ENCODE data around the gene TSPEAR.
"Not testable (repeated sequence)": the region's sequence is repeated elsewhere in the genome, so short reads cannot be mapped to it uniquely, and the experiment has no call there.

Gene TSPEAR

GRCh38 chr21:44556879-44557278 is 154.5 kb downstream of the TSPEAR start:
- no peaks in the 10 kb centered on the region for H3K9me3 ChIP-seq (ENCODE audit: control insufficient read depth, insufficient read depth, low read length)
- H3K4me1 ChIP-seq (ENCODE audit: insufficient read depth, low read length): peaks cover 9% of the 10 kb centered on the region
- no peak overlapping the region for H3K9ac ChIP-seq (ENCODE audit: low read depth, low read length)
- H3K36me3 ChIP-seq (ENCODE audit: insufficient read depth, low read length): no peaks in the 10 kb centered on the region

- Histone ChIP-seq H3K36me3 (ENCODE audit: insufficient read depth, low read length) (no peaks in the 10 kb centered on the region), H3K4me1 (ENCODE audit: insufficient read depth, low read length) (peaks cover 9% of the 10 kb centered on the region), H3K9me3 (ENCODE audit: control insufficient read depth, insufficient read depth, low read length) (no peaks in the 10 kb centered on the region), H3K9ac (ENCODE audit: low read depth, low read length) (no peak overlapping the region)
These were observed 156.0 kb downstream of the TSPEAR start for GRCh38 chr21:44555200-44555875.

- no peaks in the 10 kb centered on the region for H3K36me3 ChIP-seq (ENCODE audit: insufficient read depth, low read length)
- H3K9me3 ChIP-seq (ENCODE audit: control insufficient read depth, insufficient read depth, low read length): no peaks in the 10 kb centered on the region
- H3K4me1 ChIP-seq (ENCODE audit: insufficient read depth, low read length): peaks cover 25% of the 10 kb centered on the region
- no peak overlapping the region for H3K9ac ChIP-seq (ENCODE audit: low read depth, low read length)
These were observed 158.7 kb downstream of the TSPEAR start for GRCh38 chr21:44552681-44553080.

GRCh38 chr21:44552136-44552535 is 159.2 kb downstream of the TSPEAR start:
- H3K9ac ChIP-seq (ENCODE audit: low read depth, low read length): no peak overlapping the region
- H3K4me1 ChIP-seq (ENCODE audit: insufficient read depth, low read length): peaks cover 23% of the 10 kb centered on the region
- H3K9me3 ChIP-seq (ENCODE audit: control insufficient read depth, insufficient read depth, low read length): no peaks in the 10 kb centered on the region; the same call in 1 of the 2 replicates
- no peaks in the 10 kb centered on the region for H3K36me3 ChIP-seq (ENCODE audit: insufficient read depth, low read length)

GRCh38 chr21:44551340-44551961 is 159.9 kb downstream of the TSPEAR start, which contains the start of gene KRTAP10-2:
Gene KRTAP10-2, minus strand, starts transcription at chr21:44551505. Its CDS starts 47 bp downstream, at chr21:44551458.
- Histone ChIP-seq H3K36me3 (ENCODE audit: insufficient read depth, low read length) (no peaks in the 10 kb centered on the region), H3K4me1 (ENCODE audit: insufficient read depth, low read length) (peaks cover 23% of the 10 kb centered on the region), H3K9ac (ENCODE audit: low read depth, low read length) (no peak within 1 kb of the TSS), H3K9me3 (ENCODE audit: control insufficient read depth, insufficient read depth, low read length) (no peaks in the 10 kb centered on the region; the same call in 1 of the 2 replicates)

- Histone ChIP-seq H3K36me3 (ENCODE audit: insufficient read depth, low read length) (no peaks in the 10 kb centered on the region), H3K9me3 (ENCODE audit: control insufficient read depth, insufficient read depth, low read length) (no peaks in the 10 kb centered on the region; the same call in 1 of the 2 replicates), H3K9ac (ENCODE audit: low read depth, low read length) (no peak overlapping the region), H3K4me1 (ENCODE audit: insufficient read depth, low read length) (peaks cover 23% of the 10 kb centered on the region)
These were observed 160.6 kb downstream of the TSPEAR start for GRCh38 chr21:44550807-44551206.

- not testable (repeated sequence) for H3K9me3 ChIP-seq (ENCODE audit: control insufficient read depth, insufficient read depth, low read length); H3K36me3 ChIP-seq (ENCODE audit: insufficient read depth, low read length); H3K9ac ChIP-seq (ENCODE audit: low read depth, low read length)
- H3K4me1 ChIP-seq (ENCODE audit: insufficient read depth, low read length): peaks cover 23% of the 10 kb centered on the region
These were observed 161.1 kb downstream of the TSPEAR start for GRCh38 chr21:44550285-44550684.

GRCh38 chr21:44549525-44550211 is 161.7 kb downstream of the TSPEAR start:
- no peaks in the 10 kb centered on the region for H3K36me3 ChIP-seq (ENCODE audit: insufficient read depth, low read length)
- peaks cover 23% of the 10 kb centered on the region for H3K4me1 ChIP-seq (ENCODE audit: insufficient read depth, low read length)
- H3K9me3 ChIP-seq (ENCODE audit: control insufficient read depth, insufficient read depth, low read length): no peaks in the 10 kb centered on the region; the same call in 1 of the 2 replicates
- no peak overlapping the region for H3K9ac ChIP-seq (ENCODE audit: low read depth, low read length)

- Histone ChIP-seq H3K36me3 (ENCODE audit: insufficient read depth, low read length) (no peaks in the 10 kb centered on the region), H3K9me3 (ENCODE audit: control insufficient read depth, insufficient read depth, low read length) (peaks cover under 1% of the 10 kb centered on the region; the same call in 1 of the 2 replicates), H3K9ac (ENCODE audit: low read depth, low read length) (no peak overlapping the region), H3K4me1 (ENCODE audit: insufficient read depth, low read length) (peaks cover 23% of the 10 kb centered on the region)
These were observed 162.4 kb downstream of the TSPEAR start for GRCh38 chr21:44548922-44549321.

- Histone ChIP-seq H3K4me1 (ENCODE audit: insufficient read depth, low read length) (peaks cover 23% of the 10 kb centered on the region), H3K9me3 (ENCODE audit: control insufficient read depth, insufficient read depth, low read length) (peaks cover 2% of the 10 kb centered on the region; the same call in 1 of the 2 replicates), H3K9ac (ENCODE audit: low read depth, low read length) (no peak overlapping the region), H3K36me3 (ENCODE audit: insufficient read depth, low read length) (no peaks in the 10 kb centered on the region)
These were observed 163.0 kb downstream of the TSPEAR start for GRCh38 chr21:44548381-44548780.

- Histone ChIP-seq H3K9ac (ENCODE audit: low read depth, low read length) (no peak overlapping the region), H3K9me3 (ENCODE audit: control insufficient read depth, insufficient read depth, low read length) (peaks cover 2% of the 10 kb centered on the region; the same call in 1 of the 2 replicates), H3K4me1 (ENCODE audit: insufficient read depth, low read length) (peaks cover 23% of the 10 kb centered on the region), H3K36me3 (ENCODE audit: insufficient read depth, low read length) (no peaks in the 10 kb centered on the region)
These were observed 163.6 kb downstream of the TSPEAR start for GRCh38 chr21:44547656-44548331.

GRCh38 chr21:44544566-44544965 is 166.8 kb downstream of the TSPEAR start:
- Histone ChIP-seq H3K9ac (ENCODE audit: low read depth, low read length) (no peak overlapping the region), H3K4me1 (ENCODE audit: insufficient read depth, low read length) (peaks cover 17% of the 10 kb centered on the region), H3K9me3 (ENCODE audit: control insufficient read depth, insufficient read depth, low read length) (peaks cover 7% of the 10 kb centered on the region), H3K36me3 (ENCODE audit: insufficient read depth, low read length) (no peaks in the 10 kb centered on the region)

- Histone ChIP-seq H3K4me1 (ENCODE audit: insufficient read depth, low read length) (peaks cover 1% of the 10 kb centered on the region; the same call in 1 of the 2 replicates), H3K9me3 (ENCODE audit: control insufficient read depth, insufficient read depth, low read length) (peaks cover 7% of the 10 kb centered on the region), H3K36me3 (ENCODE audit: insufficient read depth, low read length) (no peaks in the 10 kb centered on the region), H3K9ac (ENCODE audit: low read depth, low read length) (no peak overlapping the region)
These were observed 168.7 kb downstream of the TSPEAR start for GRCh38 chr21:44542716-44543115.

- Histone ChIP-seq H3K4me1 (ENCODE audit: insufficient read depth, low read length) (no peaks in the 10 kb centered on the region), H3K9me3 (ENCODE audit: control insufficient read depth, insufficient read depth, low read length) (peaks cover 7% of the 10 kb centered on the region; the same call in 1 of the 2 replicates), H3K36me3 (ENCODE audit: insufficient read depth, low read length) (no peaks in the 10 kb centered on the region), H3K9ac (ENCODE audit: low read depth, low read length) (no peak overlapping the region)
These were observed 170.6 kb downstream of the TSPEAR start for GRCh38 chr21:44540741-44541288.

Measured in ES-I3 (cell line).